Measurements from ENCODE around the gene SLC1A2. TPM values are rescaled to one million over a fixed set of nuclear protein-coding genes. Genes with fewer than 3 reads are reported as not detected.

SLC1A2 gene
- total RNA-seq, 1 experiment from 2014 or later, result 0.25 TPM

DNA sequence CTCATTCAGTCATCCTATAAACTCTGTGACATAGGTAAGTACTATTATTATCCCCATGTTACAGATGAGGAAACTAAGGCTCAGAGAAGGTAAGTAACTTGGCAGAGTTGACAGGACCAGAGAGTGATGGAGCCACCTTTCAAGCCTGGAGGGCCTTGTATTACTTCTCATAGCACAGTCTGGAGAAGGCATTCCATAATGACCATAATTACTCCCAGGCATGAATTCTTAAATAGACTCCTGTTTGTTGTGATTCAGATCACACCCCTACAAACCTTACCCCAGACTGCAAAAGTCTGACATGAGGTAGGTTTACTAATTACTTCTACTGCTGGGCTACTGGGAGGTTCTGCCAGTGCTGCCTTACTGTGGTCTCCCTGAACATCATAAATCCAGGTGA lies 203.4 kb downstream of the SLC1A2 start:
- H3K9me2 ChIP-seq (ENCODE audit: insufficient read depth), result no peaks in the 10 kb centered on the region
- TF ChIP-seq ZNF274 (IDR thresholded peaks at IDR 0.05; ENCODE audit: low read depth, low read length) (no peak), ELF1 (IDR thresholded peaks at IDR 0.05; ENCODE audit: borderline replicate concordance, low read depth) (no peak), EZH2 (IDR thresholded peaks at IDR 0.05) (no peak), JUND (IDR thresholded peaks at IDR 0.05) (no peak), SIN3A (IDR thresholded peaks at IDR 0.05; ENCODE audit: low read depth) (no peak), ZFX (IDR thresholded peaks at IDR 0.05) (no peak), SRF (IDR thresholded peaks at IDR 0.05; ENCODE audit: low read depth) (no peak)
- TF ChIP-seq, protein P1, sequence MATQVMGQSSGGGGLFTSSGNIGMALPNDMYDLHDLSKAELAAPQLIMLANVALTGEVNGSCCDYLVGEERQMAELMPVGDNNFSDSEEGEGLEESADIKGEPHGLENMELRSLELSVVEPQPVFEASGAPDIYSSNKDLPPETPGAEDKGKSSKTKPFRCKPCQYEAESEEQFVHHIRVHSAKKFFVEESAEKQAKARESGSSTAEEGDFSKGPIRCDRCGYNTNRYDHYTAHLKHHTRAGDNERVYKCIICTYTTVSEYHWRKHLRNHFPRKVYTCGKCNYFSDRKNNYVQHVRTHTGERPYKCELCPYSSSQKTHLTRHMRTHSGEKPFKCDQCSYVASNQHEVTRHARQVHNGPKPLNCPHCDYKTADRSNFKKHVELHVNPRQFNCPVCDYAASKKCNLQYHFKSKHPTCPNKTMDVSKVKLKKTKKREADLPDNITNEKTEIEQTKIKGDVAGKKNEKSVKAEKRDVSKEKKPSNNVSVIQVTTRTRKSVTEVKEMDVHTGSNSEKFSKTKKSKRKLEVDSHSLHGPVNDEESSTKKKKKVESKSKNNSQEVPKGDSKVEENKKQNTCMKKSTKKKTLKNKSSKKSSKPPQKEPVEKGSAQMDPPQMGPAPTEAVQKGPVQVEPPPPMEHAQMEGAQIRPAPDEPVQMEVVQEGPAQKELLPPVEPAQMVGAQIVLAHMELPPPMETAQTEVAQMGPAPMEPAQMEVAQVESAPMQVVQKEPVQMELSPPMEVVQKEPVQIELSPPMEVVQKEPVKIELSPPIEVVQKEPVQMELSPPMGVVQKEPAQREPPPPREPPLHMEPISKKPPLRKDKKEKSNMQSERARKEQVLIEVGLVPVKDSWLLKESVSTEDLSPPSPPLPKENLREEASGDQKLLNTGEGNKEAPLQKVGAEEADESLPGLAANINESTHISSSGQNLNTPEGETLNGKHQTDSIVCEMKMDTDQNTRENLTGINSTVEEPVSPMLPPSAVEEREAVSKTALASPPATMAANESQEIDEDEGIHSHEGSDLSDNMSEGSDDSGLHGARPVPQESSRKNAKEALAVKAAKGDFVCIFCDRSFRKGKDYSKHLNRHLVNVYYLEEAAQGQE (IDR thresholded peaks at IDR 0.05; ENCODE audit: low read depth), result no peak
- intact Hi-C loops (cut with micrococcal nuclease), result no loop called here
- H3K9ac ChIP-seq (ENCODE audit: low read length), result no peak overlapping the region
- DNase-seq (ENCODE audit: low read depth, low spot score) (no peak), ATAC-seq (no peak)
- H2AFZ ChIP-seq (ENCODE audit: low read depth, low read length, poor library complexity, severe bottlenecking), result no peak overlapping the region
- ChIA-PET CTCF (no interaction called here), POLR2A (no interaction called here), RAD21 (ENCODE audit: low non-redundant PET in 1 of 2, low total read pairs in 2 of 2, uncharacterized antibody in 2 of 2, unreplicated experiment in 2 of 2) (no interaction called here)
- H4K20me1 ChIP-seq (ENCODE audit: insufficient read depth), result no peaks in the 10 kb centered on the region
- H3K4me1 ChIP-seq (ENCODE audit: control insufficient read depth in 1 of 2, insufficient read depth in 2 of 2, low read length in 2 of 2), result peaks cover 16 to 44% of the 10 kb centered on the region in 2 experiments
- H3K79me2 ChIP-seq (ENCODE audit: insufficient read depth, low read length), result peaks cover 2% of the 10 kb centered on the region; the same call in 1 of the 2 replicates
- no peaks in the 10 kb centered on the region for H3K9me3 ChIP-seq (ENCODE audit: control insufficient read depth in 1 of 2, insufficient read depth in 1 of 2, low read depth in 1 of 2, low read length in 2 of 2)
- no peak overlapping the region for H3K4me2 ChIP-seq (ENCODE audit: low read length)
- H3K36me3 ChIP-seq (ENCODE audit: control insufficient read depth in 1 of 2, insufficient read depth in 2 of 2, low read length in 2 of 2), result peaks cover 53 to 65% of the 10 kb centered on the region in 2 experiments
- BruUV-seq (replicated peaks), result no TSS peak
- no peaks in the 10 kb centered on the region for H3K27me3 ChIP-seq (ENCODE audit: insufficient read depth, low read length)
- H3K4me3 ChIP-seq (replicated peaks in 1 of 2; ENCODE audit: low read depth in 1 of 2, low read length in 2 of 2), result no peak overlapping the region
- H3K27ac ChIP-seq (ENCODE audit: low read depth, low read length), result no peak overlapping the region

Data from HCT116 (cell line).